Psoas muscle (tissue), 8 donors: ENCODE measurements around the gene GAS2. TPM values are rescaled to one million over a fixed set of nuclear protein-coding genes. Genes with fewer than 3 reads are reported as not detected.

Experiments
- ATAC-seq, 4 donors: fragments of 200-7000 bp; cut with Tn5 transposase; one replicate each; pipeline ENCODE4 v1.9.1; 2020; ENCODE audit warnings: moderate library complexity in 3 of 4, mild to moderate bottlenecking in 2 of 4
- DNase-seq, 2 donors: peaks; one replicate each; pipeline ENCODE4 v3.0.0-alpha.2; 2020
- H3K27ac ChIP-seq: fragments of 200-600 bp; one replicate; pipeline ENCODE4 v1.8.0; 2022
- H3K27me3 ChIP-seq, 3 donors: fragments of 200-600 bp in 1 of 3; one replicate each; pipeline versions ENCODE4 v1.6.1 to v1.8.0; 2013 to 2022; ENCODE audit warnings: low read length in 2 of 3, mild to moderate bottlenecking in 2 of 3, moderate library complexity in 1 of 3; ENCODE audit not compliant: insufficient read depth in 3 of 3
- H3K36me3 ChIP-seq, 2 donors: fragments of 200-600 bp in 1 of 2; one replicate each; pipeline versions ENCODE4 v1.6.1 to v1.8.0; 2013 to 2022; ENCODE audit warnings: low read depth in 1 of 2, mild to moderate bottlenecking in 1 of 2, moderate library complexity in 1 of 2; ENCODE audit not compliant: insufficient read depth in 1 of 2
- H3K4me1 ChIP-seq: fragments of 200-600 bp; one replicate; pipeline ENCODE4 v1.8.0; 2022
- H3K4me3 ChIP-seq: fragments of 200-600 bp; one replicate; pipeline ENCODE4 v1.8.0; 2022; ENCODE audit warnings: mild to moderate bottlenecking
- H3K9me3 ChIP-seq: fragments of 200-600 bp; one replicate; pipeline ENCODE4 v1.8.0; 2022
- WGBS, 3 donors: extraction: QIAGEN DNeasy Blood & Tissue Kit; methylation state at CpG; one replicate each; pipeline versions ENCODE4 v1.1.6 to v1.1.7; 2013; 5-methylcytosine and 5-hydroxymethylcytosine counted together
- intact Hi-C, 2 donors: fragments of 100-400 bp; cut with DNase I; formaldehyde crosslinking; loops; one replicate each; pipeline versions ENCODE4 v1.11.0 to v1.14.2; 2022
- polyA plus RNA-seq, 3 donors: library from polyadenylated mRNA; stranded (reverse); fragments of 200-250 nt; gene quantifications; one replicate each; pipeline ENCODE4 v1.2.3, GENCODE V29; 2013
- total RNA-seq, 4 donors: library from RNA; stranded (reverse); fragmentation: NEBNext Ultra II Directional in 2 of 4; extraction: Animal tissue kit (Norgen Biotek cat#: 25700) in 2 of 4; gene quantifications; one replicate each; pipeline versions ENCODE4 v1.2.1 to v1.2.4, GENCODE V29; 2021 to 2023
- TF ChIP-seq, protein P1 (sequence below): fragments of 200-600 bp; IDR thresholded peaks from one replicate; pipeline ENCODE4 v1.8.0; 2022; ENCODE audit warnings: antibody characterized with exemption
- donor health status: healthy with polysubstance abuse.
- donor health status: DM: no; HTN: no; CAD: no; lungs with moderate emphysema.
- donor health status: Bipolar disorder and iron deficiency.
- donor health status: healthy.
- donor health status: DM: yes; HTN: yes; CAD: no.
- donor health status: DM: no; HTN: no; CAD: no.
- donor health status: DM: no; HTN: no; CAD: no.
- donor health status: DM: yes; HTN: yes; CAD: no.

GAS2 gene
- total and polyA plus RNA-seq, 7 donors, result 0.51 to 4.6 (median 2.8) TPM

DNA sequence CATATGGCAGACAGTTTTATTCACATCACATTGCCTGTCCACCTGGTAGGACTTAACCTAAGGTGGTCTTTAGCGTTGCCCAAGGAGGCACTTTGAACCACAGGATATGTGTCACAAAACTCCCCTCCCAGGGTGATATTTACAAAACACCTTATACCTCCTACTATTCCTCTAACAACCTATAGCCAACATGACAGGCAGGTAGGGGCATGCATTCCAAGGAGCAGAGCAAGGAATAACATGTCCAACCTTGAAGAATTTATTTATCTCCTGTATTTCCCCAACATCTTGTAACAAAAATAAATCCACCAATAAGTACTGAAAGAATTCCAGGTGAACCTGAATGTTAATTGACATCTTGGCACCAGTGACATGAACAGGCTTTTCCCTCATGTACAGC is 102.7 kb downstream of the GAS2 start:
- Histone ChIP-seq H3K27me3 (no peaks in the 10 kb centered on the region), H3K4me1 (no peaks in the 10 kb centered on the region), H3K9me3 (no peaks in the 10 kb centered on the region), H3K4me3 (no peak overlapping the region), H3K36me3 (no peaks in the 10 kb centered on the region), H3K27ac (no peak overlapping the region)
- no peak for DNase-seq
- ATAC-seq, result no peak
- intact Hi-C loops, result no loop called here
- TF ChIP-seq, protein P1, sequence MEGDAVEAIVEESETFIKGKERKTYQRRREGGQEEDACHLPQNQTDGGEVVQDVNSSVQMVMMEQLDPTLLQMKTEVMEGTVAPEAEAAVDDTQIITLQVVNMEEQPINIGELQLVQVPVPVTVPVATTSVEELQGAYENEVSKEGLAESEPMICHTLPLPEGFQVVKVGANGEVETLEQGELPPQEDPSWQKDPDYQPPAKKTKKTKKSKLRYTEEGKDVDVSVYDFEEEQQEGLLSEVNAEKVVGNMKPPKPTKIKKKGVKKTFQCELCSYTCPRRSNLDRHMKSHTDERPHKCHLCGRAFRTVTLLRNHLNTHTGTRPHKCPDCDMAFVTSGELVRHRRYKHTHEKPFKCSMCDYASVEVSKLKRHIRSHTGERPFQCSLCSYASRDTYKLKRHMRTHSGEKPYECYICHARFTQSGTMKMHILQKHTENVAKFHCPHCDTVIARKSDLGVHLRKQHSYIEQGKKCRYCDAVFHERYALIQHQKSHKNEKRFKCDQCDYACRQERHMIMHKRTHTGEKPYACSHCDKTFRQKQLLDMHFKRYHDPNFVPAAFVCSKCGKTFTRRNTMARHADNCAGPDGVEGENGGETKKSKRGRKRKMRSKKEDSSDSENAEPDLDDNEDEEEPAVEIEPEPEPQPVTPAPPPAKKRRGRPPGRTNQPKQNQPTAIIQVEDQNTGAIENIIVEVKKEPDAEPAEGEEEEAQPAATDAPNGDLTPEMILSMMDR, result no peak
- WGBS, 3 donors, result 67 to 78% (median 70%) methylated on average over 1 of the region's 1 CpG

DNA sequence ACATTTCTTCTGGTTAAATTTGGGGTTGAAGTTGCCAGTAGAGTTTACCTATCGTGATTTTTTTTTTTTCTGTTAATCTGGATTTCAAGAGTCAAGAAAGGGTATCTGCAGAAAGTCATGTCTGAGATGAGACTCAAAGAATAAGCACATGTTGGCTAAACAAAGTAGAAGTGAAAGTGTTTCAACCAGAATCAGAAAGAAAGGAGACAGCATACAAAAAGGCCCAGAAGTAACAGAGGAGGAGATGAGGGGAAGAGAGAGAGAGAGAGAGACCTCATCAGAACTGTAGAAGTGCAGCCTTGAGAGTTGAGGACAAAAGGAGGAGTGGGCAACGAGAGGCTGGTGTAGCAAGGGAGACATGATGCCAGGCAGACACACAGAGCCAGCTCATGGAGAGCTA is 108.3 kb downstream of the GAS2 start:
- DNase-seq, result no peak
- H3K27me3 ChIP-seq, result no peaks in the 10 kb centered on the region
- H3K4me1 ChIP-seq, result no peaks in the 10 kb centered on the region
- ATAC-seq, result no peak
- 81 to 88% (median 88%) methylated on average over 2 of the region's 2 CpGs for WGBS, 3 donors
- no peaks in the 10 kb centered on the region for H3K9me3 ChIP-seq
- H3K4me3 ChIP-seq, result no peak overlapping the region
- TF ChIP-seq, protein P1, result no peak
- intact Hi-C loops, result no loop called here
- H3K36me3 ChIP-seq, result no peaks in the 10 kb centered on the region
- no peak overlapping the region for H3K27ac ChIP-seq

DNA sequence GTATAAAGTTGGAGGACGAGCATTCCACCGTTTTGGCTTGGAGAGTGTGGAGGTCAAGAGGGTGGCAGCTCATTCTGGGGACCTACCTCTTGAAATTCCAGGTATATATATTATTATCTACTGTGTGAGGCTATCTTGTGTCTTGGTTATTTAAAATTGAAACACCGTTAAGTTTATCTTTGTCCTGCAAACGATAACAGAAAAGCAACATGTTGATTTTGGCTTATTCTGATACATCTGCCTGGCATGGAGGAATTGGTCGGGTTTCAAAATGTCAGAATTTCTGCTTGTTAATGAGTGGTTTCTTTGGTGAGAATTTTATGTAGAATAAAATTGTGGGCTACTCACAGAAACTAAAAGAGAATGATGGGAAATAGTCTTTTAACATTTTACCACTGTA is 108.8 kb downstream of the GAS2 start:
- TF ChIP-seq, protein P1, result no peak
- DNase-seq, result no peak
- no peaks in the 10 kb centered on the region for H3K27me3 ChIP-seq
- no peaks in the 10 kb centered on the region for H3K9me3 ChIP-seq
- no peaks in the 10 kb centered on the region for H3K36me3 ChIP-seq
- 87 to 90% (median 87%) methylated on average over 5 of the region's 5 CpGs for WGBS, 3 donors
- intact Hi-C loops, result no loop called here
- ATAC-seq, result no peak
- no peak overlapping the region for H3K27ac ChIP-seq
- no peaks in the 10 kb centered on the region for H3K4me1 ChIP-seq
- no peak overlapping the region for H3K4me3 ChIP-seq

DNA sequence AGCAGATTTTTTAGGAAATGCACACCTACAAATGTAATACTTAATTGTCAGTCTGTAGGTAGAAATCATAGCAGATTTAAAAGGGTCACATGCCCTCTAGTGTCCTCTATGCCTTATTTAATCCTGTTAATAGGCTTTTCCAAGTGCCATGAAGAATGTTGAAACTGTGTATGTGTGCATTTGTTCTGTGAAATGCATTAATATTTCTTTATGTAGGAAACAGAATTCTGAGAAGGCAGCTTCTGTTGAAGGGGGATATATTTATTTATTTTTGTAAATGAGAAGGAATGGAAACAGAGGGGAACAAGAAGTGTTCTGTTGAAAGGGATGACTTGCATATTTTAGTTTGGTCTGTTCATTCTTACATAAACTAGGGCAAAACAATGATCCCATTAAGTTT is 112.2 kb downstream of the GAS2 start:
- no peak for DNase-seq
- Histone ChIP-seq H3K9me3 (no peaks in the 10 kb centered on the region), H3K27ac (no peak overlapping the region), H3K27me3 (no peaks in the 10 kb centered on the region), H3K4me3 (no peak overlapping the region), H3K36me3 (no peaks in the 10 kb centered on the region), H3K4me1 (no peaks in the 10 kb centered on the region)
- TF ChIP-seq, protein P1, result no peak
- intact Hi-C loops, result no loop called here
- no peak for ATAC-seq

DNA sequence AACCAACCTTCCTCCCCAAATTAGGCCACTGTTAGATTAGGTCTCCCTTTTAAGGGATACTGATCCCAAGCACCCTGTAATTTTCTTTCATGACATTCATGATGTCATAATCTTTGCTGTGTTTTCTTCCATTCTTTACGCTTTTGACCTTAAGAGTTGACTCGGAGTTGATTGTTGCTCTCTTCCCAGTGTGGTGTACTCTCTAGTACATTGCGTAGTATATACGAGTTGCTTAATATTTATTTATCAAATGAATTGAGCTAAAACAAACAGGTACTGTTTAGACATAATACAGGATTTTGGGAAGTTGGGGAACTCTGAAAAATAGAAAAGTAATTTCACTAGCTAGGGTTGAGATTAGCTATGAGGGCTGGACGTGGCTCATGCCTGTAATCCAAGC is 113.4 kb downstream of the GAS2 start:
- H3K4me1 ChIP-seq, result no peaks in the 10 kb centered on the region

More for the DNA sequence above, 113.4 kb downstream of the GAS2 start:
- Histone ChIP-seq H3K27me3 (no peaks in the 10 kb centered on the region), H3K36me3 (no peaks in the 10 kb centered on the region), H3K9me3 (no peaks in the 10 kb centered on the region), H3K27ac (no peak overlapping the region), H3K4me3 (no peak overlapping the region)
- intact Hi-C loops, result no loop called here
- WGBS, 3 donors, result 91 to 94% (median 92%) methylated on average over 5 of the region's 5 CpGs
- no peak for ATAC-seq
- no peak for DNase-seq
- TF ChIP-seq, protein P1, result no peak
